Fibroblast of gingiva (primary cell): ENCODE results near the gene GPR146.
A peak's percentile ranks its signal among the peaks of the same experiment; 100 is the strongest.

ENCODE experiments used
- DNase-seq: peaks from one replicate; pipeline ENCODE4 v3.0.0-alpha.2; 2011; ENCODE audit warnings: low read depth

GPR146 gene

DNA sequence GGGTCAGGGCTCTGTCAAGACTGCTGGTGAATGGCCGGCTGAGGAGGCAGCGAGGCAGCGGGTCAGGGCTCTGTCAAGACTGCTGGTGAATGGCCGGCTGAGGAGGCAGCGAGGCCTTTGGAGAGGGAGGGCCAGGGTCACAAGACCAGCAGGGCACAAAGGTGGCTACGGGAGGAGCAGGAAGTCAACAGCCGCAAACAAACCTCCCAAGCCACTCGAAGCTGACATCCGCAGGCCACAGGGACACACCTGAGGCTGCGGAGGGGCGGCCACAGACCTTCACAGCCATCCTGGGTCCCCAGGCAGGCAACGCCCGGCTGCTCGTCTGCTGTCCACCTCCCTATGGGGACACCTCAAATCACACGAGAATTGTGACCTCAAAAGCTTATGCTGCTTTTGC is 34.6 kb downstream of the GPR146 start:
- DNase-seq: no peak

DNA sequence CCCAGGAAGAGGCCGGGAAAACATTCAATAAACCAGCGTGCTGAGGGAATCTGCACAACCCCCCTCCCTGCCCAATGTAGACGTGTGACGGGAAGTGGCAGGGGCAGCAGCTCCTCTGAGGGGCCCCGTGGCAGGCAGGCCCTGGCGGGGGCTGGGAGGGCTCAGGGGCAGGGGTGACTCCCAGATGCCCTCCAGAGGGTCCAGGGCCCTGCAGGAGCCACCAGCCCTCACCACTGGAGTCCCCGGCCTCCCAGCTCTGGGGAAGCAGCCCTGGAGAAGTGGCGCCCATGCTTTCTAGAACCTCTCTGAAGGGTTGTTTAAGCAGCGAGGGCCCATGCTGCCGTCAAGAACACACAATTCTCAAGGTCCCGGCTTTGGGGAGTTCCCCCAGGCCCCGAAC is 35.2 kb downstream of the GPR146 start:
- DNase-seq: no peak

DNA sequence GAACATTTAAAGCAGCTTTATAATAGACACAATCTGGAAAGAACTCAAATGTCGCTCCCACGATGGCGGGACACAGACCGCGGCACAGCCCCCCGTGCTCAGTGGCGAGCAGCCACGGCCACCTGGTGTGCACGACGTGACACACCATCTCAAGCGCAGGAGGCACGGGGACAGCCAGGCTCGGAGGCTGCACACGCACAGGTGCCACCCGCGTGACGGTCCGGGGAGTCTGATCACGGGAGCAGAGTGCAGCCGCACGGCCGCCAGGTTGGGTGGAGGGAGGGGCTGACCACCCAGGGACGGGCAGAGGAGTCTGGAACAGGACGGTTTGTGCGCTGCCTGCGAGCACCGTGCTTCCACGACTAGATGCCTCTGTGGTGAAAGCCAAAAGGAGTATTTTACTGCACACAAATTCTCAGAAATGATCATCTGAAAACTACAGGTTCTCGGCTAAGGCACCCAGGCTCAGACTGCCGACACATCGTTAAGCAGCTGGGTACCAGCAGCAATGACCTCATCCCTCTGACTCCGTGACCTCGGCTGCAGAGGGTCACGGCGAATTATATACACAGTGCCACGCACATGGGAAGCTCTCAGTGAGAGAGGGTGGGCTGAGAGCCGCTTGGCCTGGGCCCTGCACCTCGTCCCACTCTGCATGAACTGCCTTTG is 36.0 kb downstream of the GPR146 start:
- DNase-seq: no peak

DNA sequence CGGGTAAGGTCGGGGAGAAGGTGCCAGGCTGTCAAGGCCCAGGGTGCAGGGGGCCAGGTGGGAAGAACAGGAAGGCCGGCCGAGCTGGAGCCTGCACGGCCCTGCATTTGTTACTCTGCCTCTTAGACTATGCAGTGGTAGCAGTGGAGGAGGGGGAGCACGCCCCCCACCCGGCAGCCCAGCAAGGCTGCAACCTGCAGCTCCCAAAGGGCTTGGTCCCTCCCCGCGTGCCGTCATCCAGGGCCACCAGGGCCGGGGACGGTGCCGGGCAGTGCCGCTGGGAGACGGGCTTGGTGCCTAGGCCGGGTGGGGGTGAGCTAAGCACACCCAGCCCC is 36.5 kb downstream of the GPR146 start:
- DNase-seq: no peak

DNA sequence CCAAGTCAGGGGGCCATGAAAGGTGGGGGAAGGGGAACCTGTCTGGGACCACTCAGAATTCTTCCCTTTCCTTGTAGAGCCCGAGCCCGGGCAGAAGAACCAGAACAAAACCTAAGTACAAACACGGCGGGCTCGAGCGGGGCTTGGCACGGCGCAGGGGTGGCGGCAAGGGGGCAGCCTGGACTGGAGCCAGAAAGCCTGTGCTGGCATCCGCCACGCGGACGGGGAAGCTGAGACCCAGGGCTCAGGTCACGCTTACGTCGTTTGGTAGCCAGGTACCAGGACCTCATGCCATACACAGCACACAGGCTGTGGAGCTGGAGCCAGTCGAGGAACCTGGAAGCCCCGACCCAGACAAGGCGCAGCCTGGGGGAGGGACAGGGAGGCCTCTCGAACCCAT is 37.0 kb downstream of the GPR146 start:
- no peak for DNase-seq

DNA sequence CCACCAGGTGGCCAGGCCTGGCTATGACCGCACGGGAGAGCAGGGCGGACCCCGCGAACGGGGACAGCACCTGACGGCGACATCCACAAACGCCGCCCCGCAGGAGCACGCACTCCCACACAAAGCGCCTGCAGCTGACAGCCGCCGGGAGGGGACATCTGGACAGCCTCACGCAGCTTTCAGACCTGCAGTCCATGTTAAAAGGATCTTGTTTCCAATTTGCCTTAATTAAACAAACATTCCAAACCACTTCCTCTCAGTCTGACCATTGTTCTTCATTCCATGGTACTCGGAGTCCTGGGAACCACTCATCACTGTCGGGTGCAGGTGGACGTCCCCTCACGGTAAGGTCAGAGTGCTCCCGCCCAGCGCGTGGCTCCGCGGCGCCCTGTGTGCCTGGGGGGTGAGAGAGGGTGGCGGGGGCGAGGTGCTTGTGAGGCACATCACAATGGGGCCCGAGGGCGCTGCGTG is 37.6 kb downstream of the GPR146 start:
- no peak for DNase-seq

DNA sequence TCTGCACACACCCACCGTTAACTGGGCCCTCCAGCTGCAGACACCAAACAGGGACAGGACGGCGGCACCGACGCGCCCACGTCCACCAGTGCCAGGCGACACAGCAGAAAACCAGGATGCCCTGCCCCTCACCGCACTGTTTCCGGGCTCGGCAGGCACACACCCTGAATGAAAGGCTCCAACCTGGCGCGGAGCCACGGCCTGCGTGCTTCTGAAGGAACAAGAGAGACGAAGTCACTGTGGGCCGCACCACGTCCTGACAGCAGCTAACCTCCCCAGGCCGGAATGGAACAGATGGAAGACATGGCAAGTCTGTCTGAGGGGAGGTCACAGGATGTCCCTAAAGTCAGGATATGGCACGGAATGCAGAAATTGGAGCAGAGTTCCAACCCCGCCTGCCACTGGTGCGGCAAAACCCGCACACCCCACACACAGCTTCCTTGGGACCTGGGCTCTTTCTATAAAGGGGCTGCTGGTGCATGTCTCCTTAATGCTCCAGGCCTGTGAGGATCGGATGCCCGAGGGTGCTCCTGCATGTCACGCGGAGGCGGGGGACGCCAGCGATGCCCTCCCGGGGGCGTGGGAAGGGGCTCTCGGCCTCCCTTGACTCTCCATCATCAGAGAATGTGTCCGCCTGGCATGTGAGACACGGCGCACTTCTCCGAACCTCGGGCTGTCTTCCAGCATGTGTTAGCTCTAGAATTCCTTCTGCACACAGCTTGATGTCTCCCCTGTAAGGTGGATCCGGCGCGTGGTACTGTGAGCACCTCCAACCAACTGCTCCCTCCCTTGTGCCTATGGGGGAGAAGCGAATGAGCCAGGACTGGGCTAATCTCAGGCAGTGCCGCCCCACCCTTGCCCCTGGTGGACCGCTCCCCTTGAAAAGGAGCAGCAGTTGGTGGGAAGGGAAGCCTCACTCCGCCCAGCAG is 39.6 kb downstream of the GPR146 start:
- no peak for DNase-seq

DNA sequence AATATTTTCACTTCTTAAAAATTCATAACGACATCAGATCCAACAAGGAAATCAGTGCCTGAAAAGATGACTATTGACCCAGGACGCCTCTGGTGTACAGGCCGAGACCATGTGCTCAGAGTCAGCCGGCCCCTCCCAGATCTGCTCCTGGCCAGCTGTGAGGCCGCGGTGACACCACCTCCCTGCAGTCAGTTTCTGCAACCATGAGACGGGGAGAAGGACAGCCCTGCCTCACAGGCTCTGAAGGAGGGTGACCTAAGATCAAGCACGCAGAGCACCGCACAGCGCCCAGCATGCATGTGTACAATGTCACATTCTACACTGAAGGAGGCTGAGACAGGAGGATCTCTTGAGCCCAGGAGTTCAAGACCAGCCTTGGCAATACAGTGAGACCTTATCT is 40.9 kb downstream of the GPR146 start:
- no peak for DNase-seq

DNA sequence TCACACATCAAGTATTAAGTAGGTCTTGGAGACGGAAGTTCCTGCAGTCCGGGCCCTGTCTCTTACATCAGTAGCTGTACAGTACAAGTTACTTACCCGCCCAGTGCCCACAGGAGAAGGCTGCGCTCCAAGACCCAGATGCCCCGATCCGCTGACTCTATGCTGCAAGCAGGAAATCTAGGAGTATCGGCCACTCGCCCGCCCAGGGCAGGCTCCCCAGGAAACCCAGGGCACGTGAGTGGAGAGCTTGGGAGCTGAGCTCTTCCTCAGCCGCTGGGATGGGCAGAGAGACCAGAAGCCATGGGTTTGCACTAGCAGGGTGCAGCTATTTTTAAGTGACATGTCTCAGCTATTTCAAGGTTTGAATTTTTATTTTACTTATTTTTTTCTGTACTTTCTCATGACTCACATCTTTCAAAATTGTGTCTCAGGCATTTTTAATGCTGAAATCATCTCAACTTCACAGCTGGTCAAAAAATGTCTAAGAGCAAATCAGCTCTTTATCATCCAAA is 41.6 kb downstream of the GPR146 start:
- no peak for DNase-seq

DNA sequence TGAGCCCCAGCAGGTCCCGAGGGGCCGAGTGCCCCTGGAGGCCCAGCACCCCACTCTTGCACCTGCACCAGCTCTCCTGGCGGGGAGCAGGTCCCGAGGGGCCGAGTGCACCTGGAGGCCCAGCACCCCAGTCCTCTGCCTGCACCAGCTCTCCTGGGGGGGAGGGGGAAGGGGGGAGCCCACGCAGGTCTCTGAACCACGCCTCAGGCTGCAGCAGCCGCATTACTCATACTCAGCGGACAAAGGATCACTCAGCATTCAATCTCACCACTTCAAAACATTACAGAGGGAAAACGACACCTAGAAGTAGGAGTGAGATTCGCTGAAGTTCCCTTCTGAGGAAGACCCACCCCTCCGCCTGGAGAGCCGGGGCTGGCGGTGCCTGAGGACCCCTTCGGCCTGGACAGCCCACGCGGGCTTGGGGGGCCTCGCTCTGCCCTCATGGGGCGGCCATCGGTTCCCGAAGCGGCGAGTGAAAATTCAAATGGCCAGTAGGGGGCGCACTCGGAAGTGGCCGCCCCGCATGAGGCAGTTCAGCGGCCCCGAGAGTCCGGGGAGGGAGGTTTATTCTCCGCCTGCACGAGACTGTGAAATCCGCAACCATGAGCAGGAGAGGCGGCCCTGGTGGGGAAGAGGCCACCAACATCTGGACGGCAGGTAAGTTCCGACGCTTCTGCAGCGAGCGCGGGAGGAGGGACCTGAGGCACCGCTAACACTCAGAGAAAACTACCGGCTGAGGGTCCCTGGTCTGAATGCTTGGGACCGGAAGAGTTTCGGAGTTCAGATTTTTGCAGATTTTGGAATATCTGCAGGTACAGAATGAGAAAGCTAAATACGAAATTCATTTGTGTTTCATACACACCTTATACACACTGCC is 42.5 kb downstream of the GPR146 start:
- peak; percentile 38 for DNase-seq

DNA sequence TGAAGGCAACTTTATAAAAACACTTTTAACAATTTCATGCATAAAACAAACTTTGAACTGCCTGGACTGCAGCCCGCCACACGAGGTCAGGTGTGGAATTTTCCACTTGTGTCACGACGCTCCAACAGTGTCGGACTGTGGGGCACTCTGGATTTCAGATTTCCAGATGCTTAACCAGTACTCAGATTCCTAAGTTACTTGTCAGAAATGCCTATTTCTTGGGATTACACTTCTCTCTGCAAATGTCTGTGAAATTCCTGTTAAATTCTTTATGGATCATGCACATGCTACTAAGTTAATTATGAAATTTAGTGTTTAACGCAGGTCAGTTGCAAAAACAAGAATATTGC is 43.1 kb downstream of the GPR146 start:
- DNase-seq: peak; percentile 26

DNA sequence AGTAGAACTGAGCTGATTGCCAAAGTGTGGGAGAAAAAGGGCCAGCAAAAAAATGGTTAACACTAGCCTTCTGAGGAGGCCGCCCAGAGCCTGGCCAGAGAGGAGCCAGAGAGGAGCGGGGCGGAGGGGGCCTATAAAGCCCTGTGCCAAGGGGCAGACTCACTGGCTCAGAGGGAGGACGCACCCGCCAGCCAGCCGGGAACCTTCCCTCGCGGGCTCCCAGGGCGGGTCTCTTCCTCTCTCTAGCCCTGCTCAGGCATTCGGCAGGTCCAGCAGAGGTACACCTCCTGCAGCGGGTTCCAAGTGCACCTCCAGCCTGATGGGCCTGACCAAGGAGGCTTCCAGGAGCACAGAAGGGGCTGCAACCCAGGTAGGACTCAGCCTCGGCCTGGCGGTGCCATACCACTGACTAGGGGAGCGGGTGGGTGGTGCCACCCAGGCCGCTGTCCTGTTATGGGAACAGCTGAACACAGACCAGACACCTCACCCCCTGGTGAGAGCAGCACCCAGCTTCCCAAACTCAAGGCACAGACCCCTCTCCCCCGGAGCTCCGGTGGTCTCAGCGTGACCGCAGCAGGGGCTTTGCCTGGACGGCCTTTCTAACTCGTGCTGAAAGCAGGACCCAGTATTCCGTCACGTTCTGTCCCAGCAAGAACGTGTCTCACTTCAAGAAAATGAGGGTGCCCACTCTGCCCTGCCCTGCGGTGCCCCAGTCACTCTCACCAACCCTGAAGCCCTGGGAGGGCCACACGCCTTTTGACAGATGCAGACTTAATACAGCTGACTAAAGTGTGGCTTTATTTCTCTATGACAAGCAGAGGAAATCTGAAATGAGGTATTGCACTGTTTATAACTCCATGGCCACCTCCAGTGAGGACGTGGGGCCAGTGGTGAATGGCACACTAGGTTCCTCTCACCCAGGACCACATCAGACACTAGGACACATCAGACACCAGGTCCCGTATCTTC is 43.9 kb downstream of the GPR146 start, which contains the start of gene GPER1:
TSS of gene GPER1 (plus strand) at position 162 of the 969 bp plus-strand sequence. CDS start 3,616 bp downstream, outside the sequence.
- peak; percentile 38 for DNase-seq

DNA sequence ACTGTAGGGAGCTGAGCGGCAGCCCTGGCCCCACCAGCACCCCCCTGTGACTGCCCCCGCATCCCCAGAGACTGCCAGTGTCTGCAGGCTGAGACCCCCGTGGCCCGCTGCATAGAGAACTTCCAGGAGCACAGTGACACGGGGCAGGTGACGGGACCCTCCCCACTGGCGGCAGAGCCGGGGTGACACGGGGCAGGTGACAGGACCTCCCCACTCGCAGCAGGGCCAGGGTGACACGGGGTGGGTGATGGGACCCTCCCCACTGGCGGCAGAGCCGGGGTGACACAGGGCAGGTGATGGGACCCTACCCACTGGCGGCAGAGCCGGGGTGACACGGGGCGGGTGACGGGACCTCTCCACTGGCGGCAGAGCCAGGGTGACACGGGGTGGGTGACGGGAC is 45.9 kb downstream of the GPR146 start:
- no peak for DNase-seq

DNA sequence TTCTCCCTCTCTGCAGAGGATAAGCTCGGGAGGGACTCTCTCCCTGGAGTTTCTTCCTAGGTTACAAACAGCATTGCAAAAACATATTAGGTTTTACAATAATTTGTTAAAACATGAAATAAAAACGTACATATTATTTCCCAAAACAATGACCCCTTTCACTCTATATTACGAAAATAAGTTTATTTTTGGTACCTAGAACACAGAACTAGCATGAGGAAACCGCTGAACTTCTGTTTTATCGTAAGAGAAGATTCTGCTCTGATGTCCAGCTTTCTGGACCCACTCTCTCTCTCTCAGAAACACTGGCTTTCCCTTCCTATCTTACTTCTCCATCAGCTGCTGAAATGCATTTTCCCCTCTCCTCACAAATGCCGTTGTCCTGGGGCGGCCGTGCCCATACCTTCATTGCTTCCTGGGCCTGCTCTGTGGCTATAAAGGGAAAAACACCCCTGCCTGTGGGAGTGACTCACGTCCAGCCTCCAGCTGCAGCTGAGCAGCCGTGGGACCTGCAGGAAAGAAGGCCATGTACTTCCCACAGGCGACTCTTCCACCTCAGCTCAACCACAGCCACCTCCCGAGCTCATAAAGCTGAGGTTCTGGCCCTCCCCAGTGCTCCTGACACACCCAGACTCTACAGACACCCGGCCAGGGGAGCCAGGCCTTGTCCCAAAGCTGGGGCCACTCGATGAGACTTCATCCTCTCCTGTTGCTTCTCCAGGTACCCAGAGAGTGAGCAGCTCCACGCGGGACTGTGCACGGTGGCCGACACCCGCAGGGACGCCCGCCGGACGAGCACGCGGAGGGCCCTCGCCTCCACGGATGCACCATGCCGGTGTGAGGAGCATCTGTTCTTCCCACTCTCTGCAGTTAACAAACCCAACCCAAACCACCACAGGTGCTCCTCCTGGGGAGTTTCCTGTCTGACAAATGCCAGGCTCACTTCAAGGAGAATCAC is 46.6 kb downstream of the GPR146 start:
- no peak for DNase-seq

DNA sequence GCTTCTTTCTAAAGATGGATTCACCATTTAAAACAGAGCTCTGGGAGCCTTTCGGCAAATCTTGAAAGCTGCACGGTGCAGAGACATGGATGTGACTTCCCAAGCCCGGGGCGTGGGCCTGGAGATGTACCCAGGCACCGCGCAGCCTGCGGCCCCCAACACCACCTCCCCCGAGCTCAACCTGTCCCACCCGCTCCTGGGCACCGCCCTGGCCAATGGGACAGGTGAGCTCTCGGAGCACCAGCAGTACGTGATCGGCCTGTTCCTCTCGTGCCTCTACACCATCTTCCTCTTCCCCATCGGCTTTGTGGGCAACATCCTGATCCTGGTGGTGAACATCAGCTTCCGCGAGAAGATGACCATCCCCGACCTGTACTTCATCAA is 47.3 kb downstream of the GPR146 start:
- DNase-seq: no peak

DNA sequence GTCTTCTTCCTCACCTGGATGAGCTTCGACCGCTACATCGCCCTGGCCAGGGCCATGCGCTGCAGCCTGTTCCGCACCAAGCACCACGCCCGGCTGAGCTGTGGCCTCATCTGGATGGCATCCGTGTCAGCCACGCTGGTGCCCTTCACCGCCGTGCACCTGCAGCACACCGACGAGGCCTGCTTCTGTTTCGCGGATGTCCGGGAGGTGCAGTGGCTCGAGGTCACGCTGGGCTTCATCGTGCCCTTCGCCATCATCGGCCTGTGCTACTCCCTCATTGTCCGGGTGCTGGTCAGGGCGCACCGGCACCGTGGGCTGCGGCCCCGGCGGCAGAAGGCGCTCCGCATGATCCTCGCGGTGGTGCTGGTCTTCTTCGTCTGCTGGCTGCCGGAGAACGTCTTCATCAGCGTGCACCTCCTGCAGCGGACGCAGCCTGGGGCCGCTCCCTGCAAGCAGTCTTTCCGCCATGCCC is 47.9 kb downstream of the GPR146 start:
- no peak for DNase-seq

DNA sequence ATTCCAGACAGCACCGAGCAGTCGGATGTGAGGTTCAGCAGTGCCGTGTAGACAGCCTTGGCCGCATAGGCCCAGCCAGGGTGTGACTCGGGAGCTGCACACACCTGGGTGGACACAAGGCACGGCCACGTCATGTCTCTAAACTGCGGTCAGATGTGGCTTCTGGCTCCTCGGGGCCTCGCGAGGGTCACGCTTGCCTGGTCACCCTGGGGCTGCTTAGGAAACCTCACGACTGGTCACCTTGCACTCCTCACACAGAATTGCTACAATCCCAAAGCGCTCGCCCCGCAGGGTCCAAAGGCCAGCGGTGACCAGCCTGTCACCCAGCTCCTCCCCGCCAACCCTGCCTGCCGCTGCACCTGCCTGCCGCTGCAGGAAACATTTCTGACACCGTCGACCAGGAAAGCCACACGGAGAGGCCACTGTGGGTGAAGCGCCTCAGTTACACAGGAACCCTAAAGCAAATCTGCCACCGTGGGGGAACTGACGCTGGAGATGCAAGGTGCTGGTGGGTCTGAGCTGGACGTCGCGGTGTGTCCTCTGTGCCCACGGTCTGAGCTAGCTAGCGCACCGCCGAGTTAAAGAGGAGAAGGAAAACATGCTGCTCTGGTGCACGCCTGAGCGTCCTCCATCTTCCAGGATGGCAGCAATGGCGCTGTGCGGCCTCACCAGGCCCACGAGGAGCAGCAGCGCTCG is 48.6 kb downstream of the GPR146 start:
- DNase-seq: no peak

DNA sequence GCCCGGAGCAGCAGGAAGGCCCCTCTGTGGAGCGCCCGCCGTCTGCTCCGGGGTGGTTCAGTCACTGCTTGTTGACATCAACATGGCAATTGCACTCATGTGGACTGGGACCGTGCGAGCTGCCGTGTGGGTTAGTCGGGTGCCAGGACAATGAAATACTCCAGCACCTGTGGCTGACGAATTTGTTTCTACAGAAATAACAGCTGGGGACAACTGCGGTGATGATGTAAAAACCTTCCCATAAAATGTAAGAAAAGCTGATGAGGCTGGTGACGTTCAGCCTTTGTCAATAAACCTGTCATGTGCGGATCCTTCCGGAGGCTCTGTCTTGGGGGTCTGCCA is 49.1 kb downstream of the GPR146 start:
- DNase-seq: no peak

DNA sequence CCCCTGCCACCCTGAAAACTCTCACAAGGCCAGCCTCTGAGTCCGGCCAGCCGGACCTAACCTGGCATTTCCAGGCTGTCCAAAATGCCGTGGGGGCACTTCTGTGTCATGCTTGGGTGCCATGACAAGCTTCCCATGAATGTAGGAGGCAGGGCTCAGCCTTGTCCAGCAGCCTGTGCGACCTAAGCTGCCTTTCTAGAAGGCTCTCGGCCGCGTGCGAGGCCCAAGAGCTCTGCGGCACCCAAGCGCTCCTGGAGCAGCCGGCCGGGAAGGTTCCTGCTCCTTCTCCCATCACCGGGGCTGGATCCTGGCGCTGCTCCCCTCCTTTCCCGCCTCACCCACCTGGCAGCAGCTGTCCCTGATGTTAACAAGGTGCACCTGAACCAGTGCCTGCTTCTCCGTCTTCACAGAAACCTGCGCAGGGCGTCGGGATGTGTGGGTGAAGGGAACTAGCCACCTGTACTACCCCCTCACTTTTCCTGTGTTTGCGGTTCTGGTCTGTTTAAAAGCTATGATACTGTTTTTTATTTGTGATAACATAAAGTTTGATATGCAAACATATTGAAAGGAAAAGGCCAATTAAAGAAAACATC is 49.7 kb downstream of the GPR146 start:
- DNase-seq: no peak
